ENCODE measurements around the gene TRAPPC3L. TPM values are rescaled to one million over a fixed set of nuclear protein-coding genes. Genes with fewer than 3 reads are reported as not detected.

TRAPPC3L gene
- total RNA-seq, 1 experiment from 2014 or later = not detected

- no peak for DNase-seq (ENCODE audit: low read depth, low spot score)
- POLR2A ChIA-PET = no interaction called here
- 0 out of 2 replicates have a peak, but pooled peaks cover 4% of the 10 kb centered on the region for H3K4me1 ChIP-seq (ENCODE audit: control insufficient read depth, insufficient read depth, low read length)
- no peaks in the 10 kb centered on the region for H3K9me3 ChIP-seq (ENCODE audit: control insufficient read depth, insufficient read depth, low read depth, low read length)
- peak; percentile 88 for ATAC-seq
- CTCF ChIA-PET = no interaction called here
- H3K36me3 ChIP-seq (ENCODE audit: control insufficient read depth, insufficient read depth, low read length) = no peaks in the 10 kb centered on the region
- H3K4me3 ChIP-seq (ENCODE audit: low read depth in 2 of 2, low read length in 2 of 2) = peak overlapping the region; percentile 36 to 52
- intact Hi-C loops (cut with micrococcal nuclease; ENCODE audit: unreplicated experiment) = loop anchor here (5.0 kb wide), 1 partner anchor 175 kb away; no protein-coding TSS in a partner anchor
- in situ Hi-C loops (cut with HindIII; ENCODE audit: low pct_unique_long_range_greater_than_20kb, low sequenced_read_pairs) = no loop called here
- TF ChIP-seq, protein P1, sequence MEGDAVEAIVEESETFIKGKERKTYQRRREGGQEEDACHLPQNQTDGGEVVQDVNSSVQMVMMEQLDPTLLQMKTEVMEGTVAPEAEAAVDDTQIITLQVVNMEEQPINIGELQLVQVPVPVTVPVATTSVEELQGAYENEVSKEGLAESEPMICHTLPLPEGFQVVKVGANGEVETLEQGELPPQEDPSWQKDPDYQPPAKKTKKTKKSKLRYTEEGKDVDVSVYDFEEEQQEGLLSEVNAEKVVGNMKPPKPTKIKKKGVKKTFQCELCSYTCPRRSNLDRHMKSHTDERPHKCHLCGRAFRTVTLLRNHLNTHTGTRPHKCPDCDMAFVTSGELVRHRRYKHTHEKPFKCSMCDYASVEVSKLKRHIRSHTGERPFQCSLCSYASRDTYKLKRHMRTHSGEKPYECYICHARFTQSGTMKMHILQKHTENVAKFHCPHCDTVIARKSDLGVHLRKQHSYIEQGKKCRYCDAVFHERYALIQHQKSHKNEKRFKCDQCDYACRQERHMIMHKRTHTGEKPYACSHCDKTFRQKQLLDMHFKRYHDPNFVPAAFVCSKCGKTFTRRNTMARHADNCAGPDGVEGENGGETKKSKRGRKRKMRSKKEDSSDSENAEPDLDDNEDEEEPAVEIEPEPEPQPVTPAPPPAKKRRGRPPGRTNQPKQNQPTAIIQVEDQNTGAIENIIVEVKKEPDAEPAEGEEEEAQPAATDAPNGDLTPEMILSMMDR (IDR thresholded peaks at IDR 0.05) = no peak
- TF ChIP-seq TCF7L2 (IDR thresholded peaks at IDR 0.05; ENCODE audit: low read depth, low read length) (peak; percentile 16; the same call in 1 of the 2 replicates), POLR2AphosphoS5 (IDR thresholded peaks at IDR 0.05; ENCODE audit: low read depth, low read length) (no peak), REST (IDR thresholded peaks at IDR 0.05; ENCODE audit: insufficient read depth in 1 of 2, low read depth in 2 of 2, low read length in 1 of 2) (no peak), SIN3A (IDR thresholded peaks at IDR 0.05; ENCODE audit: borderline replicate concordance, insufficient read depth, low read depth, low read length) (no peak)
- H3K27ac ChIP-seq (ENCODE audit: low read length) = no peak overlapping the region
- no TSS peak for BruUV-seq (replicated peaks)
- peaks cover 52% of the 10 kb centered on the region for H3K27me3 ChIP-seq (ENCODE audit: control insufficient read depth, insufficient read depth, low read length)
Observed at GRCh38 chr6:116461932-116462885, 83.3 kb downstream of the TRAPPC3L start.

DNA sequence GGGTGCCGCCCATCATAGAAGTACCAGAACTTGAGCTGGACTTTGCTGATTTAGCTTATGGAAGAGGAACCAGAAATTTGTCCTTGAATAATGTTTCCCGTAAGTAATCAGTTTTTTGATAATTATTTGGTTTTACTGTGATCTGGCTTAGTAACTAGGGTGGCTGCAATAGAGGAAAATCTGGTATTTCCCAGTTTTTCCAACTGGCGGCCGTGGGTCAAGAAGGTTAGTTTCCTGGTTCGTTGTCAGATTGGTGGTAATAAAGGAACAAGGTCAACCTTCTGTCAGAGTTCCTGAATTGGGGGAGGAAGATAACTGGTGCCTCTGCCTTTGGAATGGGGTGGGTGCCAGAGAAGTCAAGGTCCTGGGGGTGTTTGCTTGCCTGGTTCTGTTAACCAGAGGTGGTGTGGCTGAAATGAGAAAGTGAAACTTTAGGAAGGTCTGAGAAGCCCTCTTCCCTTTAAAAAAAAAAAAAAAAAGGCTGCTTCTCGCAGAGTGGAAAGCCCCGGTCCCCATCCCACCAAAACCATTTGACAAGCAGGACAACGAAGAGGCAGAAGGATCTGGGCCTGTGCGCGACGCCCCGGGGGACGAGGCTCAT, 84.1 kb downstream of the TRAPPC3L start, which contains the start of gene CALHM6:
TSS of gene CALHM6 (plus strand) at position 45 of the 601 bp plus-strand sequence. CDS start at position 600, 555 bp downstream.
- no peak for TF ChIP-seq POLR2AphosphoS5 (IDR thresholded peaks at IDR 0.05; ENCODE audit: low read depth, low read length)
- TF ChIP-seq, protein P1 (IDR thresholded peaks at IDR 0.05) = no peak
- no peak for TF ChIP-seq REST (IDR thresholded peaks at IDR 0.05; ENCODE audit: insufficient read depth in 1 of 2, low read depth in 2 of 2, low read length in 1 of 2)
- TF ChIP-seq TCF7L2 (IDR thresholded peaks at IDR 0.05; ENCODE audit: low read depth, low read length) = no peak
- TF ChIP-seq SIN3A (IDR thresholded peaks at IDR 0.05; ENCODE audit: borderline replicate concordance, insufficient read depth, low read depth, low read length) = no peak
- intact Hi-C loops (cut with micrococcal nuclease; ENCODE audit: unreplicated experiment) = loop anchor here (5.0 kb wide), 1 partner anchor 174 kb away; no protein-coding TSS in a partner anchor
- no peak within 1 kb of the TSS for H3K27ac ChIP-seq (ENCODE audit: low read length)
- CTCF ChIA-PET = no interaction called here
- ATAC-seq (no peak), DNase-seq (ENCODE audit: low read depth, low spot score) (no peak)
- no peaks in the 10 kb centered on the region for H3K36me3 ChIP-seq (ENCODE audit: control insufficient read depth, insufficient read depth, low read length)
- H3K4me1 ChIP-seq (ENCODE audit: control insufficient read depth, insufficient read depth, low read length) = 0 out of 2 replicates have a peak, but pooled peaks cover 4% of the 10 kb centered on the region
- POLR2A ChIA-PET = no interaction called here
- BruUV-seq (replicated peaks) = no TSS peak
- H3K27me3 ChIP-seq (ENCODE audit: control insufficient read depth, insufficient read depth, low read length) = peaks cover 53% of the 10 kb centered on the region
- in situ Hi-C loops (cut with HindIII; ENCODE audit: low pct_unique_long_range_greater_than_20kb, low sequenced_read_pairs) = no loop called here
- peak within 1 kb of the TSS; percentile 36 to 52 for H3K4me3 ChIP-seq (ENCODE audit: low read depth in 2 of 2, low read length in 2 of 2)
- H3K9me3 ChIP-seq (ENCODE audit: control insufficient read depth, insufficient read depth, low read depth, low read length) = no peaks in the 10 kb centered on the region
